GM19351 (cell line): ENCODE measurements around the gene ARHGAP22.

Source experiments
- ATAC-seq: cut with Tn5 transposase; IDR thresholded peaks from one replicate; pipeline ENCODE4 v1.9.1; 2021; ENCODE audit warnings: mild to moderate bottlenecking, moderate library complexity; ENCODE audit not compliant: unreplicated experiment

Gene ARHGAP22

DNA sequence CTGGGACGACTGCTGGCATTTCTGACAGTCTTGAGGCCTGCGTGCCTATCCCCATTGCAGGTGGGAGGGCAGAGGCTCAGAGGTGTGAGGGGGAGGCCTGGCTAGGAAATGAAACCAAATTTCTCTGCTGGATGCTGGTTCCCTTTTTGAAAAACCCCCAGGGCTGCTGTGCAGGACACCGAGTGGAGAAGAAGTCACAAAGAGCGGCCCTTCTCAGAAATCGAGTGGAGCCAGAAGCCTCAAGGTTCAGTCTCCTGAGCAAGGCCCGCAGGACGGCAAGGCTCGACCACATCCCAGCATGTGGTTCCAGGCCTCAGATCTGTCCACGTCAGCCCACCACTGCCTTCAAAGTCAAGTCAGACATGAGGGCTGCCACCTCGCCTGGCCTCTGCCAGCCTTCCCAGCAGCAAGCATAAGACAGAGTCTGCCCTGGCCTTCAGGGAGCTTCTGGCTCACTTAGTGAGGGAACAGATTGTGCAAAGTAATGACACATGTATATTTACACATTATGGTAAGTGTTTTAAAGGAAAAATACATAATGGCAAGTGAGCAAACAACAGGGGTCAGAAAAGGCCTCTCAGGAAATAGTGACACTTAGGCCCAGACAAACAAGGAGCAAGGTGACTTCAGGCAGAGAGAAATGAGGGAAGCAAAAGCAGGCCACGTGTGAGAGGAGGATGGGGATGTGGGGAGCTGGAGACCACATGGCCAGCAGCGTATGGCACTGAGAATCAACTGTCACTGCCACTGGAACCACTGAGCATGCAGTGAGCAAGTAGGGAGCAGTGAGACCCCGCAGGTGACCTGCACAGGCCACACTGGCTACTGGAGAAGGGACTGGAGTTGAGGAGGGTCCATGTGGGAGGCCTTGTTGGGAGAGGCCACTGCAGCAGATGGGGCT is 86.7 kb downstream of the ARHGAP22 start:
- ATAC-seq, result no peak

DNA sequence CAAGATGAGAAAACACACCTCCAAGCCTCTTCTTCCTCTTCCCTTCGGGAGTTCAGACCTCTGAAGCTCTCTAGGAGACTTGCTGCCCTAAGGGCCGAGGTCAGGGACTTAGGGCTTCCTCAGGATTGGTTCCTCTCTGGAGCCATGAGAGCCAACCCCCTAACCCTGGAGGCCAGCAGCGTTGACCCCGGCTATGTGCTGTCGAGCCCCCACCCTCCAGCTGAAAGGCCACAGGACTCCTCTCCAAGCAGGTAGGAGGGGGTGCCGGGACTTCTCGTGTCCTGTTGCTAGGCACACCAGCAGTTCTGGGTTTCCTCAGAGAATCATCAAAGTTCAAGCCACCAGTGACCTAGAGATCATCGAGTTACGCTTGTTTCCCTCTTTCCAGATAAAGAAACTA is 87.4 kb downstream of the ARHGAP22 start:
- ATAC-seq, result no peak

GRCh38 chr10:48516911-48517310 is 88.0 kb downstream of the ARHGAP22 start:
- ATAC-seq, result no peak

GRCh38 chr10:48514916-48515315 is 90.0 kb downstream of the ARHGAP22 start:
- no peak for ATAC-seq

DNA sequence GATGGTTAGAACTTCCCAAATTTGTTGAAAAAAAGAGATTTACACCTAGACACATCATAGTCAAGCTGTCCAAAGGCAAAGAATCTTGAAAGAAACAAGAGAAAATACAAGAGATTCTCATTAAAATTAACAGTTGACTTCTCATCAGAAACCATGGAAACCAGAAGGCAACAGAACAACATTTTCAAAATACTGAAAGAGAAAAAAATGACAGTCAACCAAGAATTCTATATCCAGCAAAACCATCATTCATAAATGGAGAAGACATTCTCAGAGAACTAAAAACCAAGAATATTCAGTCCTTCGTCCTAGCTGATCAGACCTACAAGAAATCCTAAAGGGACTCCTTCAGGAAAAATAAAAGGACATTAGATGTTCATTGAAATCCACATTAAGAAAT is 90.6 kb downstream of the ARHGAP22 start:
- ATAC-seq, result no peak

- no peak for ATAC-seq
These were observed 92.0 kb downstream of the ARHGAP22 start for GRCh38 chr10:48512861-48513260.

DNA sequence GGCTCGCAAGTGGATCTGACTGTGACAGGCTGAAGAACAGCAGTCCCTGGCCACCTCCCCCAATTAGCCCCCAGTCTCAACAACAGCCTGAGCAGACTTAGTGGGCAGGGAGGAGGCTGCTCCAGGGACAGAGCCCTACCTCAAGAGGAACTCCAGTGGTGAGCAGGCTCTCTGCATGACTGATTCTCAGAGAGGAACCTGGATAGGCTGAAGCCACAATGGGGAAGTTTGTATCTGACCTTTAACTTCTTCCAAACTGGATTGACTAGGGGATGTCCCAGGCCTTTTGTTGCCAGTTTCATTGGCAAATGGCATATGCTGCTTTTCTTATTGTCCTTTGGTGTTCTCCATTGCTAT is 93.0 kb downstream of the ARHGAP22 start:
- ATAC-seq, result no peak

DNA sequence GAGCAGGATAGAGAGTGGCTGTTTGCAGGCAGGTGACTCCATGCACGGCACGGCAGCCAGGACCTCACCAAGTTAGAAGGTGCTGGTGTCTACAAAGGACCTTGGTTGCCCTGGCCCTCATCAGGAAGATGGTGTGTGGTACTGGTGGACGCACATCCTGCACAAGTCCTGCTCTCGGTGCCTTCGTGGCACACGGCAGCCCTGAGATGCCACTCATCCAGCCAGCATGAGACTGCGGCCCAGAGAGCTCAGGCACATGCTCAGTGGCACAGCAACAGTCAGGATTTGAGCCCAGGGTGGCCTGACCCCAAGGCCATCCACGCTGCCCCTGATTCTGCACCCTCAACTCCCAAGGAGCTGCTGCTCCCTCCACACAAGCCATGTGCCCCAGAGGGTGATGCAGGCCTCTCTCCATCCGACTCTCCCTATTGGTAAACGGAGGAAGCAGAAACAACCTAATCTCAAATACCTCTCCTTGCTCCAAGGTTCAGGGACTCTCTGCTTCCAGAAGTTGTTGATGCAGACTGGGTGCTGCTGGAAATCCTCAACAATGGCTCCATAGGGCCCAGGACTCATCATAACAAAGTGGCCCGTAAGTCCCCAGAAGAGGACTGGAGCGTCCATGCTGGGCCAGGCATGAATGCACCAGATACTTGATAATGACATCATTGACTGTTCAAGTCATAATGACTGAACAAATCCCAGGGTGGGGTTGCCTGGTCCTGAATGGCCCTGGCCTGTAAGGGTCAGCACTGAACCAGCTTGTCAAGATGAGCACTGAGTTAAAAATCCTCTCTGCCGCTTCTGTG is 93.6 kb downstream of the ARHGAP22 start:
- no peak for ATAC-seq

- no peak for ATAC-seq
These were observed 94.7 kb downstream of the ARHGAP22 start for GRCh38 chr10:48509974-48510692.

DNA sequence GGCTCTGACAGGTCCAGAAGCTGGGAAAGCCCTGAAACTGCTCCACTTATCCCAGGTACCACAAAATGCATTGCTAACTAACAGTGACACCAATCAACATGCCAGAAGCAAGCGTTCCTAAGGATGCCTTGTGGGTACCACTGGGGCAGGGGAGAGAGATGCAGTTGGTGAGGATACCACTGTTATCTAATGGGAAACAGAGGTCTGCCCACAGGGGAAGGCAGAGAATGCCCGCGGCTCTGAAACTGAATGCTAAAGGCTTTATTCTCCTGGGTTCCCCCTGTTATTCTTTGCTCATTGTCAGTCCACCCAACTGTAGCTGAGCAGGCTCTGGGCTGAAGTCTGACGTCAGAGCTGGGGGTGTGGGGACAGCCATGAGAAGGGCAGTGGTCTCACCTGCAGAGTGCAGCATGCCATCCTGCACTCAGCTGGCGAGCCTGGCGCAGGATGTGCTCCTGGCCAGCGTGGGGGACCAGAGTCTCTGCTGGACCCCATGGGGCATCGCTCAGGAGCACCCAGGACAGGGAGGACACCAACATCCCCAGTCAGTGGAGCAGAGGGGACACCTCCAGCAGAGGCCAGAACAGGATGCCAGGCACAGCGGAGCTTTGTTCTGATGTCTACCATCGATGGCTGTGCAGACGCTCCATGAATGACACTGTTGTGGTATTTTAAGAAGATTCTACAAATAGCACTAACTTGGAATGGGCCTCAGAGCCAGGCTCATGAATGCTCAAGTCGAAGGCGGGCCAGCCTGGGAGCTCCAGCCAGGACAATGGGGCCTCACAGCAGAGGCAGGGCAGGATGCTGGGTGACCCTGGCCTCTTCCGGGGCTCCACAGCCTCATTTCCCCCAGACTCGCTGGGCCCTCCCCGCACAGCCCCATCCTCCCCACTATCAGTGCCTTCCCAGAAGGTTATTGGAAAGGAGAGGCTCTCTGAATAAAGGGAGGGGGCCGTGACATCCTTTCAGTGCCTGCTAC is 95.8 kb downstream of the ARHGAP22 start:
- ATAC-seq, result no peak

GRCh38 chr10:48507933-48508790 is 96.7 kb downstream of the ARHGAP22 start:
- ATAC-seq, result no peak

DNA sequence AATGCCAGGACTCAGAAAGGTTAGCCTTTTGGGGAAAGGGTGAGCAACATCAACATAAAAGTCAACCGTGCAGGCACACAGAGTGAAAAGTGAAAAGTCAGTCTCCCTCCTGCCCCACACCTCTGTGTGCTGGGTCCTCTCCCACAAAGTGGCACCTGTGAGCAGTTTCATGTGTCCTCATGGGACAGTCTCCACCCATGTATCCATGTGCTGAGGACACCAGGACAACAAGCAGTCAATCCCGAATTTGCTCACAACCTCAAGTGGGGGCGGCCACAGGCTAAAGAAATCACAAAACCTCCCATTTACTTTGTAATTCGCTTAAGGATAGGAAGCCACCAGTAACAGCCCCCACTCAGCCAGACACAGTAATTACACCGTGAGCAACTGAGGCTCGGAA is 97.4 kb downstream of the ARHGAP22 start:
- no peak for ATAC-seq

GRCh38 chr10:48506147-48506917 is 98.5 kb downstream of the ARHGAP22 start:
- peak; percentile 54 for ATAC-seq

DNA sequence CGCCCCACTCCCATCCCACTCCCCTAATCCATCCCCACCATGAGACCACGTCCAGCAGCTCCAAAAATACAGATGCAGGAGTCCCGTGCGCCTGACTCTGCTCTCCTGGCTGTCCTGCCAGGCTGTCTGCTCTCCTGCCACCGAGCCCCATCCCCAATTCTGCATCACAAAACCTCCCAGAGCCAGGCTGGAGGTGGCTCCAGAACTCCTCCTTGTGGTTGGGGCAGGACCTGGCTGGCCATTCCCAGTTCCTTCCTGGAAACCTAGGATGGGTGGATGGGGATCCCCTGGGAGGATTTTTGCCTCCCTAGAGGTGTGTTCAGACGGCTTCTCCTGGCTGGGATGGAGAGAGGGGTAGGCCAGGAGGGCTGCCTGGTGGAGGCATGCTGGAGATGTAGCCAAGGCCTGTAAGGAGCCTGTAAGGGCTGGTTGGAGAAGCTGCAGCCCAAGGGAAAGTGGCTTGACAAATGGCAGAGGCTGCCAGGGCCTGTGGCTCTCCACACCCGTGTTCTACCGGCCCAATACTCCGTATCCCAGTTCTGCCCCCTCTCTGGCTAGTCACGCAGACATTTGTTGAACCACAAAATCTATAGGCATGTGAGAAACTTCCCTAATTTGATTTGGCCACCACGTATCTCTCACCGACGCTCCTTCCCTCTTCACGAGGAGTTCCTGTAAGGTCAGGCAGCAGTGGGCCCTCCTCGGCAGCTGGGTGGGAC is 99.3 kb downstream of the ARHGAP22 start:
- no peak for ATAC-seq

- no peak for ATAC-seq
These were observed 100.6 kb downstream of the ARHGAP22 start for GRCh38 chr10:48504141-48504885.

- ATAC-seq, result no peak
These were observed 101.5 kb downstream of the ARHGAP22 start for GRCh38 chr10:48503293-48503911.

DNA sequence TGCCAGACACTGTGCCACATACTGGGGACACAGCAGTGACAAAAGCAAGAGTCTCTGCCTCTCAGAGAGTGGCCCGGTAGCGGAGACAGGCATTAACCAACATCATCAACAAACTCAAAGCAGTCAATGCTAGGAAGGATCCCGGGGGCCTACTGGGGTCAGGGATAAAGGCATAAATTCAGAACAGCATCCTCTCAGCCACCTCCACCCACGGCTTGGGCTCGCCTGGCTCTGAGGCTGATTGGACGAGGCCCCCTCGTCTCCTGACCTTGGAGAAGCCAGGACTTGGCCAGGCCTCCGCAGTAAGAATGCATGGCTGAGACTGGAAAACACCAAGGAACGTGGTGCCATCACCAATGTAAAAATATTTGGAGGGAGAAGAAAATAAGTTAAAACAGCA is 102.1 kb downstream of the ARHGAP22 start:
- ATAC-seq, result no peak
